Cardiac muscle cell (in vitro differentiated cells and primary cell): Measurements from ENCODE around the gene TANGO6. TPM values are rescaled to one million over a fixed set of nuclear protein-coding genes. Genes with fewer than 3 reads are reported as not detected.

Experiments used
- DNase-seq, 2 donors: peaks; one replicate each; pipeline versions ENCODE4 v3.0.0 to v3.0.0-alpha.2; 2010 to 2017; ENCODE audit warnings: low read depth in 1 of 2, low spot score in 1 of 2
- H3K27ac ChIP-seq: fragments of 200-600 bp; sonication (generic); 2 replicates; pipeline ENCODE4 v1.5.1; 2016
- H3K27me3 ChIP-seq: fragments of 200-600 bp; sonication (generic); 2 replicates; pipeline ENCODE4 v1.6.0; 2016; ENCODE audit warnings: control low read depth
- H3K36me3 ChIP-seq: fragments of 200-600 bp; sonication (generic); 2 replicates; pipeline ENCODE4 v1.5.1; 2016; ENCODE audit warnings: control low read depth
- H3K4me1 ChIP-seq: fragments of 200-600 bp; sonication (generic); 2 replicates; pipeline ENCODE4 v1.8.1; 2017; ENCODE audit warnings: low read depth, mild to moderate bottlenecking, mixed run types
- H3K4me3 ChIP-seq: fragments of 200-600 bp; sonication (generic); 2 replicates; pipeline ENCODE4 v1.5.1; 2016; ENCODE audit warnings: mild to moderate bottlenecking
- H3K9me3 ChIP-seq: fragments of 200-600 bp; sonication (generic); 2 replicates; pipeline ENCODE4 v1.5.1; 2017; ENCODE audit warnings: low read depth, mild to moderate bottlenecking, control low read depth
- polyA plus RNA-seq: library from polyadenylated mRNA; unstranded; fragments of >200 nt; fragmentation: Nextera tagmentation; extraction: Ambion mirVana; gene quantifications from 2 replicates; pipeline ENCODE4 v1.2.1, GENCODE V29; 2016
- total RNA-seq: library from RNA; depleted of rRNA; stranded (reverse); fragments of >200 nt; gene quantifications from 2 replicates; pipeline ENCODE4 v1.2.3, GENCODE V29; 2016
- TF ChIP-seq, protein P1 (sequence below): IDR thresholded peaks from 2 replicates; pipeline ENCODE4 v1.5.1; 2012; ENCODE audit warnings: low read depth, mild to moderate bottlenecking, low read length

TANGO6 gene
- total and polyA plus RNA-seq, 2 experiments from 2014 or later: 5.4 to 8.9 TPM

DNA sequence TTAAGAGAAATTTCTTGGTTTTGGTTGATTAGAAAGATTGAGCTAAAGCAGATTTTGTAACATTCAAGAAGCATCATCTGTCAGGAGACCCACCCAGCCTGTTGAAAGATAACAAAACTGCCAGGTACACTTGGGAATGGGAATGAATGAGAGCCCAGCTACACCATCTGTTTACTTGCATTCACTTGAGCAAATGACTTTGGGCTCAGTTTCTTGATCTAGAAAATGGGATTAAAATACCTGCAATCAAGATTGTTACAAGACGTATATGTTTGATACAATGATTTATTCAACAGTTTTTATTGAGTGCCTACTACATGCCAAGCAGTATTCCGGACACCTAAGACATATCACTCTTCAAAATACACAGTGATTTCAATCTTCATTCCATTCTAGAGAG, 185.8 kb downstream of the TANGO6 start:
- no peak overlapping the region for H3K27ac ChIP-seq
- no peak for DNase-seq
- H3K9me3 ChIP-seq: no peaks in the 10 kb centered on the region
- no peak overlapping the region for H3K4me3 ChIP-seq
- H3K4me1 ChIP-seq: no peaks in the 10 kb centered on the region
- TF ChIP-seq, protein P1, sequence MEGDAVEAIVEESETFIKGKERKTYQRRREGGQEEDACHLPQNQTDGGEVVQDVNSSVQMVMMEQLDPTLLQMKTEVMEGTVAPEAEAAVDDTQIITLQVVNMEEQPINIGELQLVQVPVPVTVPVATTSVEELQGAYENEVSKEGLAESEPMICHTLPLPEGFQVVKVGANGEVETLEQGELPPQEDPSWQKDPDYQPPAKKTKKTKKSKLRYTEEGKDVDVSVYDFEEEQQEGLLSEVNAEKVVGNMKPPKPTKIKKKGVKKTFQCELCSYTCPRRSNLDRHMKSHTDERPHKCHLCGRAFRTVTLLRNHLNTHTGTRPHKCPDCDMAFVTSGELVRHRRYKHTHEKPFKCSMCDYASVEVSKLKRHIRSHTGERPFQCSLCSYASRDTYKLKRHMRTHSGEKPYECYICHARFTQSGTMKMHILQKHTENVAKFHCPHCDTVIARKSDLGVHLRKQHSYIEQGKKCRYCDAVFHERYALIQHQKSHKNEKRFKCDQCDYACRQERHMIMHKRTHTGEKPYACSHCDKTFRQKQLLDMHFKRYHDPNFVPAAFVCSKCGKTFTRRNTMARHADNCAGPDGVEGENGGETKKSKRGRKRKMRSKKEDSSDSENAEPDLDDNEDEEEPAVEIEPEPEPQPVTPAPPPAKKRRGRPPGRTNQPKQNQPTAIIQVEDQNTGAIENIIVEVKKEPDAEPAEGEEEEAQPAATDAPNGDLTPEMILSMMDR: no peak
- H3K27me3 ChIP-seq: no peaks in the 10 kb centered on the region
- no peaks in the 10 kb centered on the region for H3K36me3 ChIP-seq

DNA sequence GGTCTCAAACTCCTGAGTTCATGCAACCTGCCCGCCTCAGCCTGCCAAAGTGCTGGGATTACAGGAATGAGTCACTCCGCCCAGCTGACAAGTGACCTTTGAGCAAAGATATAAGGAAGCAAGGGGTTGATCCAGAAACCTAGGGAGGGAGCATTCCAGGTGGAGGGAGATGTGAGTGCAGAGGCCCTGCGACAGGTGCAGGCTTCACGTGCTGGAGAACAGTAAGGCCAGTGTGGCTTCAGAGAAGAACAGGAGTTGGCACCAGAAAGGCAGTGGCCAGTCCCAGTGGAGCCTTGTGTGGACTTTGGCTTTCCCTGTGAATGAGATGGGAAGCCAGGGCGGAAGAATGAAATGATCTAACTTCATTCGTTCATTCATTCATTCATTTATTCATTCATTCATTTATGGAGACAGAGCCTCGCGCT, 188.6 kb downstream of the TANGO6 start:
- H3K27me3 ChIP-seq: no peaks in the 10 kb centered on the region
- TF ChIP-seq, protein P1: no peak
- no peaks in the 10 kb centered on the region for H3K4me1 ChIP-seq
- DNase-seq: no peak
- H3K36me3 ChIP-seq: no peaks in the 10 kb centered on the region
- H3K4me3 ChIP-seq: no peak overlapping the region
- H3K9me3 ChIP-seq: no peaks in the 10 kb centered on the region
- H3K27ac ChIP-seq: no peak overlapping the region

DNA sequence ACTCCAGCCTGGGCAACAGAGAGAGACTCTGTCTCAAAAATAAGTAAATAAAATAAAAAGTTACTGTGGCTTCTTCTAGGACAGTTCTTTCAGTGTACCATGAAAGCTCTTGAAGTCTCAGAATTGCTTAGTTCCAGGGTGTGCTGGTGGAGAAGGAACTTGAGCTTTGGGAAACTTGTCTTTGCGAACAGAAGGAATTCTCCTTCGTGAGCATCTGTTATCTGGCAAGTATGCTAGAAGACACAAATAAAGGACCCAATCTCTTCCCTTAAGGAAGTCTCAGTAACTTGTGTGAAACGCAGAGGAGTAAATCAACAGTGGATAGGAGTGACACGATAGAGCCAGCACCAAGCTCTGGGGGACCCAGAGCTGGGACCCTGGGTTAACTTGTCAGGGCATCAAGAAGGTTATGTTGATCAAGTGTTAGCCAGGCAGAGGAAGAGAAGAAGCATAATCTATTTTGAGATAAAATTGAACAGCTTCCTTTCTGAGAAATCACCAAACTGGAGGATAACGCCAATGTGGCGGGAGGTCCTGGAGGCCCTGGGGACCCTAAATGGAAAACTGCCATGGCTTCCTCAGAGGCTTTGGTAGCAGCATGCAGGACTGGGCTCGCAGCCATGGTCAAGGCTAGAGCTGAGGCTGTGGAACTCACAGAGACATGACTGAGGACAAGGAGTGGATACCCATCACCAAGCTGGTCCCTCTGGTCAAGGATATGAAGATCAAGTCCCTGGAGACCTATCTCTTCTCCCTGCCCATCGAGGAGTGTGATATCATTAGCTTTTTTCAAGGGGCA, 190.0 kb downstream of the TANGO6 start:
- Histone ChIP-seq H3K27me3 (no peaks in the 10 kb centered on the region), H3K27ac (no peak overlapping the region), H3K4me1 (no peaks in the 10 kb centered on the region), H3K36me3 (no peaks in the 10 kb centered on the region), H3K9me3 (no peaks in the 10 kb centered on the region), H3K4me3 (no peak overlapping the region)
- TF ChIP-seq, protein P1: no peak
- no peak for DNase-seq

DNA sequence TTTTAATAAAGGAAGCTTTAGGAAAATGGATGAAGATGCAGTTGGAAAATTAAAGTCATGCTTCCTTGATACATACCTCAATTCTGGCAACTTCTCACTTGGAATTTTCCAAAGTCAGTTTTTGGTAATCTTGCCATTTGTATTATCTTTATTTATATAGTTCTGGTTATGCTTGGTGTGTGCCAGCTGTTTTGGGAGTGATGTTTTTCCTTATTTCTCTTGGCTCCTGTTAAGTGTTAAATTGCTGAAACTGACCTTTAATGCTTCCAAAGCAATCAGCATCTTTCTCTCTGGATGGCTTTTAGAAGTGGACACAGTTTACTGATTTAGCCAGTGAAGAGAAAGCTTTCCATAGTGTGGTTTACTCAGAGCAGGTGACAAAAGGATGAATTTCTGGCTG, 192.0 kb downstream of the TANGO6 start:
- no peaks in the 10 kb centered on the region for H3K27me3 ChIP-seq
- no peak overlapping the region for H3K27ac ChIP-seq
- H3K9me3 ChIP-seq: no peaks in the 10 kb centered on the region
- TF ChIP-seq, protein P1: no peak
- no peak for DNase-seq
- no peaks in the 10 kb centered on the region for H3K36me3 ChIP-seq
- no peaks in the 10 kb centered on the region for H3K4me1 ChIP-seq
- H3K4me3 ChIP-seq: no peak overlapping the region

DNA sequence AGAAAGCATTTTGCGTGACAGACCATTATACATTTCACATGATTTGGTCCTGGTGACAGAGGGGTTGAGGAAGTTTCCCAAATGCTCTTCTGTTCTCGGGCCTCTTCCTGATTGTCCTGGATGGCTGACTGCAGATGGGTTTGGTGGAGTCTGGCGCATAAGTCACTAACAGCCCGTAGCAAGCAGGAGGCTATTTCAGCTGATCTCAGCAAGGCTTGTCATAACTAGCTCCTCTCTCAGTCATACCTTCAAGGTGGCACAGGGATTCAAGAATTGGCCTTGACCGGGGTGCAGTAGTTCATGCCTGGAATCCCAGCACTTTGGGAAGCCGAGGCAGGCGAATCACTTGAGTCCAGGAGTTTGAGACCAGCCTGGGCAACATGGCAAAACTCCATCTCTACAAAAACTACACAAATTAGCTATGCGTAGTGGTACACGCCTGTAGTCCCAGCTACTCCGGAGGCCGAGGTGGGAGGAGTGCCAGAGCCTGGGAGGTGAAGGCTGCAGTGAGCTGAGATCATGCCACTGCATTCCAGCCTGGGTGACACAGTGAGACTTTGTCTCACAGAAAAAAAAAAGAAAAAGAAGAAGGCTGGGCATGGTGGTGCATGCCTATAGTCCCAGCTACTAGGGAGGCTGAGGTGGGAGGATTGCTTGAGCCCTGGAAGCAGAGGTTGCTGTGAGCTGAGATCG, 193.2 kb downstream of the TANGO6 start:
- no peaks in the 10 kb centered on the region for H3K36me3 ChIP-seq
- no peak overlapping the region for H3K4me3 ChIP-seq
- H3K27ac ChIP-seq: no peak overlapping the region
- no peaks in the 10 kb centered on the region for H3K4me1 ChIP-seq
- H3K9me3 ChIP-seq: no peaks in the 10 kb centered on the region
- TF ChIP-seq, protein P1: no peak
- no peak for DNase-seq
- H3K27me3 ChIP-seq: no peaks in the 10 kb centered on the region
